ENCODE results near the gene GAL. TPM values are rescaled to one million over a fixed set of nuclear protein-coding genes. Genes with fewer than 3 reads are reported as not detected.

GAL gene
- total RNA-seq, 2 donors from 2014 or later = 98.9 to 166 TPM

GRCh38 chr11:68685656-68686380 is 1.5 kb downstream of the GAL start:
- H3K9me3 Mint-ChIP-seq = no peaks in the 10 kb centered on the region
- no peak for DNase-seq

DNA sequence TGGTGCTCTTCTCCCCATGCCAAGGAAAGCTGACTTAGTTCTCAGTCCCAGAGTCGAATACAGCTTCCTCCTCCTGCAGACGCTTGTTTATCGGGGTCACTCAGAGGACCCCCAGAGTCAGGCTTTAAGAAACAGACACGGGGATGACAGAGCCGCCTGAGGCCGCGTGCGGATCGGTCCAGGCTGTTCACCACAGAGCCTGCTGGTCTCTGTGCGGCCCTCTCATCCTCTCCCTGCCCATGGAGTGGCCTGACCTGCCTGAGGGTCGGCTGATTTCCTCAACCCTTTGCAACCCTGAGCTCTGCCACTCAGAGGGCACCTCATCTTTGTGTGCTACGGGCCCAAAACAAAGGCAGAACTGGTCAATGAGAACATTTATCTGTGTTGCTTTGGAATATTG is 2.1 kb downstream of the GAL start:
- peaks cover 4% of the 10 kb centered on the region for H3K27me3 ChIP-seq (ENCODE audit: control insufficient read depth, insufficient read depth, low read length, poor library complexity, severe bottlenecking)
- Mint-ChIP-seq H3K4me3 (peak overlapping the region; percentile 65), H3K9me3 (no peaks in the 10 kb centered on the region)

More at GRCh38 chr11:68685656-68686380, 1.5 kb downstream of the GAL start:
- Mint-ChIP-seq H3K36me3 (ENCODE audit: low read depth) (peaks cover 26% of the 10 kb centered on the region), H3K27ac (no peak overlapping the region), H3K4me1 (peaks cover 40% of the 10 kb centered on the region), H3K27me3 (ENCODE audit: insufficient read depth) (peaks cover 31% of the 10 kb centered on the region), H3K4me3 (peak overlapping the region; percentile 65)
- TF ChIP-seq, protein P1, sequence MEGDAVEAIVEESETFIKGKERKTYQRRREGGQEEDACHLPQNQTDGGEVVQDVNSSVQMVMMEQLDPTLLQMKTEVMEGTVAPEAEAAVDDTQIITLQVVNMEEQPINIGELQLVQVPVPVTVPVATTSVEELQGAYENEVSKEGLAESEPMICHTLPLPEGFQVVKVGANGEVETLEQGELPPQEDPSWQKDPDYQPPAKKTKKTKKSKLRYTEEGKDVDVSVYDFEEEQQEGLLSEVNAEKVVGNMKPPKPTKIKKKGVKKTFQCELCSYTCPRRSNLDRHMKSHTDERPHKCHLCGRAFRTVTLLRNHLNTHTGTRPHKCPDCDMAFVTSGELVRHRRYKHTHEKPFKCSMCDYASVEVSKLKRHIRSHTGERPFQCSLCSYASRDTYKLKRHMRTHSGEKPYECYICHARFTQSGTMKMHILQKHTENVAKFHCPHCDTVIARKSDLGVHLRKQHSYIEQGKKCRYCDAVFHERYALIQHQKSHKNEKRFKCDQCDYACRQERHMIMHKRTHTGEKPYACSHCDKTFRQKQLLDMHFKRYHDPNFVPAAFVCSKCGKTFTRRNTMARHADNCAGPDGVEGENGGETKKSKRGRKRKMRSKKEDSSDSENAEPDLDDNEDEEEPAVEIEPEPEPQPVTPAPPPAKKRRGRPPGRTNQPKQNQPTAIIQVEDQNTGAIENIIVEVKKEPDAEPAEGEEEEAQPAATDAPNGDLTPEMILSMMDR (conservative IDR thresholded peaks at IDR 0.05) = no peak
- H3K27ac ChIP-seq (ENCODE audit: low read depth, low read length) = no peak overlapping the region
- H3K36me3 ChIP-seq (ENCODE audit: control insufficient read depth, insufficient read depth, low read length) = peaks cover 45% of the 10 kb centered on the region
- WGBS, 2 experiments (ENCODE audit: insufficient coverage in 1 of 2, insufficient read length in 1 of 2) = 76 to 85% methylated on average over 11 to 18 of the region's 18 CpGs
- H3K9me3 ChIP-seq (ENCODE audit: control insufficient read depth, low read length) = no peaks in the 10 kb centered on the region
- no peaks in the 10 kb centered on the region for H3K4me1 ChIP-seq (ENCODE audit: control insufficient read depth, insufficient read depth, low read length)
- H3K9ac ChIP-seq (ENCODE audit: extremely low read depth, low read length, poor library complexity, severe bottlenecking) = peak overlapping the region; percentile 33
- peaks cover 4% of the 10 kb centered on the region for H3K27me3 ChIP-seq (ENCODE audit: control insufficient read depth, insufficient read depth, low read length, poor library complexity, severe bottlenecking)
- peak overlapping the region; percentile 82 for H3K4me3 ChIP-seq (ENCODE audit: low read length)

DNA sequence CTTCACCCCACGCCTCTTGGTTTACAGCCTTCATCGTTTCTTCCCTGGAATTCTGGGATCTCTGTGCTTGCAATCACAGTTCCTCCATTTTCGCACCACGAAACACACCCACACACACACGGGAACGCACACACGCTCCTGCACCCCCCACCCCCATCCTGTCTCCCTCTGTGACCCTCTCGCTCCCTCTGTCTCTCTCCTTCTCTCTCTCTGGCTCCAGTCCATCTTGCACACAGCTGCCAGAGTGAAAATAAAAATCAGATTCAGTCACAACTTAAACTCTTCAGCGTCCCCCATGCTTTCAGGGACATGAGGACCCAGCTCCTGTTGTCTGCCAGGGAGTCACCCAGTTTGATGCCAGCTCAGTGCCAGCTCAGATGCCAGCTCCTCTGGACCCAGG is 3.0 kb downstream of the GAL start:
- H3K27ac Mint-ChIP-seq = no peak overlapping the region
- H3K4me1 ChIP-seq (ENCODE audit: control insufficient read depth, insufficient read depth, low read length) = no peaks in the 10 kb centered on the region

More for the DNA sequence above, 2.1 kb downstream of the GAL start:
- H3K27me3 Mint-ChIP-seq (ENCODE audit: insufficient read depth) = peaks cover 31% of the 10 kb centered on the region
- H3K36me3 Mint-ChIP-seq (ENCODE audit: low read depth) = peaks cover 26% of the 10 kb centered on the region
- Histone ChIP-seq H3K4me1 (ENCODE audit: control insufficient read depth, insufficient read depth, low read length) (no peaks in the 10 kb centered on the region), H3K27ac (ENCODE audit: low read depth, low read length) (no peak overlapping the region), H3K9me3 (ENCODE audit: control insufficient read depth, low read length) (no peaks in the 10 kb centered on the region), H3K9ac (ENCODE audit: extremely low read depth, low read length, poor library complexity, severe bottlenecking) (no peak overlapping the region), H3K36me3 (ENCODE audit: control insufficient read depth, insufficient read depth, low read length) (peaks cover 48% of the 10 kb centered on the region), H3K4me3 (ENCODE audit: low read length) (peak overlapping the region; percentile 82)
- H3K4me1 Mint-ChIP-seq = peaks cover 46% of the 10 kb centered on the region
- TF ChIP-seq, protein P1 (conservative IDR thresholded peaks at IDR 0.05) = no peak
- no peak for DNase-seq
- WGBS, 2 experiments (ENCODE audit: insufficient coverage in 1 of 2, insufficient read length in 1 of 2) = 94 to 97% methylated on average over 9 to 12 of the region's 12 CpGs
- H3K27ac Mint-ChIP-seq = no peak overlapping the region

More for the DNA sequence above, 3.0 kb downstream of the GAL start:
- TF ChIP-seq, protein P1 (conservative IDR thresholded peaks at IDR 0.05) = no peak
- no peak overlapping the region for H3K27ac ChIP-seq (ENCODE audit: low read depth, low read length)
- Mint-ChIP-seq H3K9me3 (no peaks in the 10 kb centered on the region), H3K4me3 (no peak overlapping the region), H3K36me3 (ENCODE audit: low read depth) (peaks cover 26% of the 10 kb centered on the region), H3K27me3 (ENCODE audit: insufficient read depth) (peaks cover 30% of the 10 kb centered on the region), H3K4me1 (peaks cover 46% of the 10 kb centered on the region)
- peaks cover 48% of the 10 kb centered on the region for H3K36me3 ChIP-seq (ENCODE audit: control insufficient read depth, insufficient read depth, low read length)
- no peaks in the 10 kb centered on the region for H3K9me3 ChIP-seq (ENCODE audit: control insufficient read depth, low read length)
- H3K9ac ChIP-seq (ENCODE audit: extremely low read depth, low read length, poor library complexity, severe bottlenecking) = peak overlapping the region; percentile 15
- H3K27me3 ChIP-seq (ENCODE audit: control insufficient read depth, insufficient read depth, low read length, poor library complexity, severe bottlenecking) = peaks cover 4% of the 10 kb centered on the region
- peak overlapping the region; percentile 82 for H3K4me3 ChIP-seq (ENCODE audit: low read length)
- DNase-seq = peak; percentile 14
- 90 to 91% methylated on average over 6 to 9 of the region's 9 CpGs for WGBS, 2 experiments (ENCODE audit: insufficient coverage in 1 of 2, insufficient read length in 1 of 2)

Data from endodermal cell (in vitro differentiated cells).